Measurements from ENCODE around the gene PAX5.

- TF ChIP-seq YY1 (IDR thresholded peaks at IDR 0.05; ENCODE audit: insufficient read depth, insufficient read length) (no peak), SUZ12 (IDR thresholded peaks at IDR 0.05; ENCODE audit: extremely low read depth, insufficient read depth, insufficient read length) (no peak), ZNF274 (IDR thresholded peaks at IDR 0.05; ENCODE audit: low read depth, low read length) (no peak)
Observed at GRCh38 chr9:36840898-36841536, 193.1 kb downstream of the PAX5 start.

Measured in NT2/D1 (cell line).